Measurements from ENCODE around the gene OSM.
"Not testable (repeated sequence)": the region's sequence is repeated elsewhere in the genome, so short reads cannot be mapped to it uniquely, and the experiment has no call there.

Gene OSM

DNA sequence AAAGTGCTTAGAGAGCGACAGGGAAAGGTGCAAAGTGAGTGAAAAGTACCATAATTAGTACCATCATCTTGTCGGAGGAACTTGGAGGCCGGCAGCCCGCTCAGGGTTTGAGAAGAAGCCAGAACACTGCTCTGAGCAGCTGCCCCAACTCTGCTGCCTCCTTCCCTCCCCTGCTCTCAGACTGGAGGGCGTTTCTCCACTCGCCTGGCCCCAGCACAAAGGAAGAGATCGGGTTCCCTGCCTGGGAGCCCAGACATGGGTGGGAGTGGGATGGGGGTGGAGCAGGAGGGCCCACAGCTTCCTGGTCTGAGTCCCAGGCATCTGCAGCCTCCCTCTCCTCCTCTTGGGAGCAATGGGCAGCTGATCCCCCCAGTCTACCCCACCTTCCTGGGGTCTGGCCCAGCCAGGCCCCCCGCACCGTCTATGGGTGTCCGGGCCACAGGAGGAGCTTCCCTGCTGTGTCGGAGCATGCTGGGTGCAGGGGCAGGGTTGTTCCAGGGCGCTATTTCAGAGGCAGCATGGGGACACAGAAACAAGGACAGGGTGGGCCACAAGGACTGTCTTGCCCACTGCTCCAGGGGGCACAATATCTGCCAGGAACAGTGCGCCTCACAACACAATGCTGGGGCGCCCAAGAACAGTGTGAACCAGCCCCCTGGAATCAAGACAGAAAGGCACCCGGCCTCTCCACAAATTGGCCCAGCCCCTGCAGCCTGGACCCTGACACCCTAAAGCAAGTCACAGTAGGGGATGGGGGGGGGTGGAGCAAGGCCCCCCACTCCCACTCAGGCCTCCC, 24.9 kb downstream of the OSM start:
- no peak for DNase-seq

DNA sequence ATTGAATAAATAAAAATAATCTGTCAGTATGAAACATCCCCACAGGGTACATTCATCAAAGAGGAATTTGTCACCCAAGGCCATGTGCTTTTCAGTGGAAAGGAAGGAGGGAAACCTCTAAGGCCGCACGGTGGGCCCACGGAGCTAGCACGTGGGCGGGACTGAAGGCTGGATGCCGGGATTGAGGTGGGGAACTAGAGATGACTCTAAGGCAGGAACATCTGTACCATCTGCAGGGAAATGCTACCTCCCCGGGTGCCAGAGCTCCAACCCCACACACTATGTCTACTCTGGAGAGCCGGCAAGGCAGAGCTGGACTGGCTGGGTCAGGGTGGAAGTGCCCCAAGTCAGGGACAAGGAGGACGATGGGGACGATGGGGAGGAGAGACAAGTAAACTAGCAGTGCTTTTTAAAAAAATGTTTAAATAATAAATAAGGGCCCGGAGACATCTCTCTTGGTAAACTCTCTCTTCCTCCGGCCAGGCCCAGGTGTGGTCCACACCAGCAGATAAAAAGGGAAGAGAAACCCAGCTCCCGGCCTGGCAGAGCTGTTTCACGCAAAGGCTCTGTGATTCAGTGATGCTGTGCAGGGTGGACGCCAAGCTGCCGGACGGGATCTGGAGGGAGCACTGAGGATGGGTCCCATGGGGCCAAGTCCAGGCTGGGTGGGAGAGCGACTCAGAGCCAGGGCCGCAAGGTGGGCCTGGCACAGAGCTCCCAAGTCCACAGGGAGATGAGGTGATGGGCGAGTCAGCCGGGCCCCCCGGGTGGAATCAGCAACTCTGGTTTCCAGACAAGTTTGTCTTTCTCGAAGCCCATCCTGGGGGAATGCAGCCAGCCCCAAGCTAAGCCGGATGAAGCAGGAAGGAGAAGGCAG, 25.9 kb downstream of the OSM start:
- DNase-seq: no peak

DNA sequence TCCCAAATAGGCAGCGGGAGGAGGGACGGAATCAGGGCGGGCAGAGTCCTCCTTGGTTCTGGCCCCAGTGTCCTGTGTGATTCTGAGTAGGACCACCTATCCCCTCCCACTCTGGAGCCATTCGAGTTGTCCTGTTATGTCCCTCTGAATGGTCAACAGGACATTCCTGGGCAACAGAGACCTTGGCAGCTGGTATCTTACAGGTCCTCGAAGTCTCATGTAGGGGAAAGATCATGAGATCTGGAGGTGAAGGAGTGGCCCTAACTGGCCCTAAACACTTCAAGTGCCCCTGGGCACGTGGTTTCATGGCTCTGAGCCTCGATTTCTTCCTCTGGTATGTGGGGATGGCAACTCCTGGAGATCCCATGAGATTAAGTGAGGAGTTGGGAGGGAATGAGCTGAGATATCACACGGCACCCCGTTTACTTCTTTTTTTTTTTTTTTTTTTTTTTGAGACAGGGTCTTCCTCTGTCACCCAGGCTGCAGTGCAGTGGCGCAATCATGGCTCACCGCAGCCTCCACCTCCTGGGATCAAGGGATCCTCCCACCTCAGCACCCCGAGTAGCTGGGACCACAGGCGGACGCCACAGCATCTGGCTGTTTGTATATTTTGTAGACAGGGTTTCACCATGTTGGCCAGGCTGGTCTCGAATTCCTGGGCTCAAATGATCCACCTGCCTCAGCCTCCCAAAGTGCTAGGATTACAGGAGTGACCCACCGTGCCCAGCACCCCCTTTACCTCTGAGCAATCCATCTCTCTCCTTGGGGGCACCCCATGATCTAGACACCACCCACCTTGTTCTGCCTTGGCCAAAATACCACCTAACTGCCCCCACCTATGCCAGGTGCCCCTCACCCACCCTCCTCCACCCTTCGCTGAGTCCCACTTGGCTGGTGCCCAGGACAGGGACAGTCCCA, 26.9 kb downstream of the OSM start:
- DNase-seq: no peak

DNA sequence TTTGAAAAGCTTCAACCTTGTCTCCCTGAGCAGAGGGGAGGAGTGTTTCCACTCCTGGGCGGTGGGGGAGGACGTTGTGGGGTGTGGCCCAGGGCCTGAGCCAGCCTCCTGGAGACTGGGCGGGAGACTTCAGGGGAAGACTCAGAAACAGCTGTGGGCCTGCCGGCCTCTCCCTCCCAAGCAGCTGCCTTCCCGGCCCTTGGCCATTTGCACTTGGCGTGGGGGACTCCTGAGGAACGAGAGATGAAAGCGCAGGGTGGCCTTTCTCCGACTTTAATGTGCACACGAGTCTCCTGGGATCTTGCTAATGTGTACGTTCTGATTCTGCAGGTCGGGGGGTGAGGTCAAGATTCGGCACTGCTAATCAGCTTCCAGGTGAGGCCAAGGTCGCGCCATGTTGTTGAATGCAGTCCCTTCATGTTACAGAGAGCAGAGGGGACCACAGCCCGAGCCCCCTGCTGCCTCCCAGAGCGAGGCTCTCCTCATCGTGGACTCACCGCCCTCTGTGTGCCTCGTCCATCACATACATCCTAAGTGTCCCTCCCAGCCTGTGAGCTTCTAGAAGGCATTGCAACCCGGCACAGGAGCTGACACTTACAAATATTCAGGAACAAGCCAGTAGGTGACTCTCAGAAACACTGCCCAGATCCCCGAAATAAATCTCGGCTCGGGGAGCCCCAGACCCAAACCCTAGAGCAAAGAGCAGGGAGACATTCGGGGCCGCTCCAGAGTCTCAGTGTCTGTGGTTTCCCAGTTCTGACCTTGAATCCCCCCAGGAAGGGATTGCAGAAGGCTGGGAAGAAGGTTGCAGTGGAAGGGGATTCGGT, 27.8 kb downstream of the OSM start:
- no peak for DNase-seq

DNA sequence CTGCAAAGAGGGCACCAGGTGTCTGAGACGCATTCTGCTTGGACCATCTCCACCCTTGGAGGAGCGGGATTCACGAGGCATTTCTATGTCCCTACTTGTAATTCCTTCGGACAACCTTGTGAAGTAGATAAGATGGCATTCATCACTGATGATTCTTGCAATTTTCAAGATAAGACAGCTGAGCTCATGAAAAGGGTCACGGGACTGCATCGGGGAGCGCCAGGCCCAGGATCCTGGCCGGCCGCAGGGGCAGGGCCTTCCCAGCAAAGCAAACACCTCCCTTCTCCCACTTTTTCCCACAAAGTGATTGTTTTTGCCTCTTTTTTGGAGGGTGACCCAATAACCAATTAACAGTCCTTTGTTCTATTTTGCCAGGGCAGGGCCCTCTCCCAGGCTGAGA, 28.5 kb downstream of the OSM start:
- DNase-seq: no peak

DNA sequence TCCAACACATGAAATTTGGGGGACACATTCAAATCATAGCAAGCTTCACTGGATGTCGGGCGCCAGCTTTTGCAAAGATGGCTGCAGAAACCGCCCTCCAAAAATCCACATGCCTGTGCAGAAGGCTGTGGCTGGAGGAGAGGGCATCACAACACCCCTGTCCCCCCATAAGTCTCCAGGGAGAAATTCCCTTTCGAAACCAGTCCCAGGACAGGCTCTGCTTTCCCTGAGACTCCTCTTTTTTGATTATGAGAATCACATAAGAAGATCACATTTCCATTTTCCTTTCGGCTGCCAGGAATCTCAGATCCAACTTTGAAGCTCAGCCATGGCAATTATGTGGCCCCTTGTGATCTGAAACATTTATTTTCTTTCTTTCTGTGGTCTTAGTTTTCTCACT, 29.8 kb downstream of the OSM start:
- no peak for DNase-seq

DNA sequence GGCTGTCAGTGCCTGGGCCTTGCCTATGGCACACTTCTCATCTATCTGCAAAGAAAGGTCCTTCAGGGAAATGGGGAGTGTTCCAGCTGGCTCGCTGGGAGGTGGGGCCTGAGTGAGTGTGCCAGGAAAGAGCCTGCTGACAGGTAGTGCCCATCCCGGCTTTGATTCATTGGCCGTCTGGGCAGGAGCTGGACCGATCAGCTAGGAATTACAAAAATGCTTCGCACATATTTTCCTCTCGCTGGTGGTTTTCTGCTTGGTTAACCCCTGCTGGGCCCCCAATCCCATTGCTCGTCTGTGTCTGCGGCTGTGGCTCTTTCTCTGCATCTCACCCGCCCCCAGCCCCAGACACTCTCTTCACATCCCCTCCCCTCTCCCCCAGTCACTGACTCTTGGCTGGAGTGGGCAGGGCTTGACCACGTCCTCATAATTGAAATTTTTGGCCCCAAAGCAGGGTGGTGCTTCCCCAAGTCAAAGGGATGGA, 30.9 kb downstream of the OSM start:
- DNase-seq: no peak

DNA sequence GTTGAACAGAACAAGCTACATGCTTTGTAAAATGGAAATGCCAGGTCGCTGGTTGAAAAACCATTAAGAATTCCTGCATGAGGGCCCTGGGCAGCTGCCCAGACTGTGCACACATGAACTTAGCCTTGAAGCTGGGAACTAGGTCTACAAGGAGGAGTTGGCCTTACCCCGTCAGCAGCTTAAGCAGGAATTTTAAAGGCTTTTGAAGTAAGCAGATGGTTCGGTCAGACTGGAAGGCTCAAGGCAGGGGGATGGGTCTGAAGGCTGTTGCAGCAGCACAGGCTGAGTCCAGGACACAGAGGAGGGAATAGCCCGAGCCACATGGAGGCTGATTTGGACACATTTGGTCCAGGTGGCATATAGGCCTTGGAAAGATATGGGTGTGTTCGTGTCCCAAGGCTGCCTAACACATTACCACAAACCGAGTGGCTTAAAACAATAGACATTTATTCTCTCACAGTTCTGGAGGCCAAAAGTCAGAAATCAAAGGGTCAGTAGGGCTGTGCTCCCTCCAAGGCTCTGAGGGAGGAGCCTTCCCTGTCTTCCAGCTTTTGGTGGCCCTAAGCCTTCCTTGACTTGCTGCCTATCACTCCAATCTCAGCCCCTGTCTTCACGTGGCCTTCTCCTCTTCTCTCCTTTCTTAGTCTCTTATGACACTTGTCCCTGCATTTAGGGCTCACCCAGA, 31.7 kb downstream of the OSM start:
- DNase-seq: no peak

DNA sequence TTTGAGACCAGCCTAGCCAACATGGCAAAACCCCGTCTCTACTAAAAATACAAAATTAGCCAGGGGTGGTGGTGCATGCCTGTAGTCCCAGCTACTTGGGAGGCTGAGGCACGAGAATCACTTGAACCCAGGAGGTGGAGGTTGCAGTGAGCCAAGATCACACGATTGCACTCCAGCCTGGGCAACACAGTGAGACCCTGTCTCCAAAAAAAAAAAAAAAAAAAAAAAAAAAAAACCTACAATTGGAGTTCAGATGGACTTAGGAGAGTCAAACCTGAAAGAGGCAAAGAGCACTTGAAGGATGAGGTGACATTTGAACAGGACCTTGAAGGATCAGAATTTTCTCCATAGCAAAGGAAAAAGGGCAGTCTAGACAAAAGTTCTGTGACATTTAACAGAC, 32.3 kb downstream of the OSM start:
- not testable (repeated sequence) for DNase-seq

DNA sequence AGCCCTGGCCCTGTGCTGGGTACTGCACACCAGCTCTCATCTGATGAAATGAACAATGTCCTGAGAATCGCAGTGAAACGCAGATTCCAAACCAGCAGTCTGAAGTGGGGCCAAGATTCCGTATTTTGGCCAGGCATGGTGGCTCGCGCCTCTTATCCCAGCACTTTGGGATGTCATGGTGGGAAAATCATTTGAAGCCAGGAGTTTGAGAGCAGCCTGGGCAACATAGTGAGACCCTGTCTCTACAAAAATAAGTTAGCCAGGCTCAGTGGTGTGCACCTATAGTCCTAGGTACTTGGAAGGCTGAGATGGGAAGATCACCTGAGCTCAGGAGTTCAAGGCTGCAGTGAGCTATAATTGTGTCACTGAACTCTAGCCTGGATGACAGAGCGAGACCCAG, 33.1 kb downstream of the OSM start:
- no peak for DNase-seq

DNA sequence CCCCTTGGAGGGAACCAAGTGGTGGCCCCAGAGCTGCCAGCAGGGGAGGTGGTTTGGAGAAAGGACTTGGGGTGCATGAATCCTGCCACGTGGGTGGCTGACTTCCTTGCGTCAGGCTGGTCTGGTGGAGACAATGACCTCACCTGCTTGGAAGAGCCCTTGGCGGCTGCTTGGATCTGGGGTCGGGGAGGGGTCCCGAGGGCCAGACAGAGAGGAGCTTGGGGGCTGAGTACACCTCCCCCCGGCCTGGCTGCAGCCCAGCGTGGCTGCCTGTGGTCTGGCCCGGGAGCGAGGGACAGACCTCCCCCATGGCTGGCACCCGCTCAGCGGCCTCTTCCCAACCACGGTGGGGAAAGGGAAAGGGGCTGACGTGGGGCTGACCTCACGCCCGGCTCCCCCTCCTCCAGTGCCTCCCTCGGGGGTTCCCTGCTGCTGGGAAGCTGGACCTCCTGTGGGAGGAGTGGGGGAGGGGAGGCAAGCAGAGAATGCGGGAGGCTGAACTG, 33.9 kb downstream of the OSM start:
- DNase-seq: no peak

DNA sequence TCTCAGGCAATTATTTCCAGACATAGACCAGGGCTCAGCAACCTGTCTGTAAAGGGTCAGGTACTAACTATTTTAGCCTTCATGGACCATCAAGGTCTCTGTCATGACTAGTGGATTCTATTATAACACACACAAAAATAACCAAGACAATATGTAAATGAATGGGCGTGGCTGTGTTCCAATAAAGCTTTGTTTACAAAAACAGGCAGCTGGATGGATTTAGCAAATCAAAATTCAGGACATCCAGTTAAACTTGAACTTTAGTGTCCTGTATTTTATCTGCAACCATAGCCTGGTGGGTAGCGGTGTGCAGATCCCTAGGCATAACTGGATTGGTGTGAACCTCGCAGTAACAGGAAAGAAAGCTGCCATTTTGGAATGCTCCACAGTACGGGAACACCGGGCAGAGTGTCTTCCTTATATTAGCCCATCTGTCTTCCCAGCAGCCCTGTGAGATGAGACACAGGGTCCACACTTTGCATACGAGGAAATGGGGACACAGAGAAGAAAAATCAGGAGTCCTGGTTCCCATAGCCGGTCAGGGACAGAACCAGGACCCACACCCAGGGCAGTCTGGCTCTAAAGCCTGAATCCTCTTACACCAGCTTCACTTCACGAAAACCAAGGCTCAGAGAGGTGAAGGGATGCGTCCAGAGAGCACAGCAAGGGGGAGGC, 35.7 kb downstream of the OSM start:
- no peak for DNase-seq

DNA sequence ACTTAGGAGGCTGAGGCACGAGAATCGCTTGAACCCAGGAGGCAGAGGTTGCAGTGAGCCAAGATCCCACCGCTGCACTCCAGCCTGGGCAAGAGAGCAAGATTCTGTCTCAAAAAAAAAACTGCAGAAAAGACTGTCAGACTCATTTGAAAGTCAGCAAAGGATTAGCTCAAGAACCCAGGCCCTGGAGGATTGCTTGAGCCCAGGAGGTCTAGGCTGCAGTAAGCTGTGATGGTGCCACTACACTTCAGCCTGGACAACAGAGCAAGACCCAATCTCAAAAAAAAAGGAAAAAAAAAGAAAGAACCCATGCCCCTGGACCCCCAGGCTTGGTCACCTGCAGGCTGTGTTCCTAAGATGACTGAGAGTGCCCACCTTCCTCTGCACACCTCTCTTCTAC, 36.3 kb downstream of the OSM start:
- DNase-seq: no peak

DNA sequence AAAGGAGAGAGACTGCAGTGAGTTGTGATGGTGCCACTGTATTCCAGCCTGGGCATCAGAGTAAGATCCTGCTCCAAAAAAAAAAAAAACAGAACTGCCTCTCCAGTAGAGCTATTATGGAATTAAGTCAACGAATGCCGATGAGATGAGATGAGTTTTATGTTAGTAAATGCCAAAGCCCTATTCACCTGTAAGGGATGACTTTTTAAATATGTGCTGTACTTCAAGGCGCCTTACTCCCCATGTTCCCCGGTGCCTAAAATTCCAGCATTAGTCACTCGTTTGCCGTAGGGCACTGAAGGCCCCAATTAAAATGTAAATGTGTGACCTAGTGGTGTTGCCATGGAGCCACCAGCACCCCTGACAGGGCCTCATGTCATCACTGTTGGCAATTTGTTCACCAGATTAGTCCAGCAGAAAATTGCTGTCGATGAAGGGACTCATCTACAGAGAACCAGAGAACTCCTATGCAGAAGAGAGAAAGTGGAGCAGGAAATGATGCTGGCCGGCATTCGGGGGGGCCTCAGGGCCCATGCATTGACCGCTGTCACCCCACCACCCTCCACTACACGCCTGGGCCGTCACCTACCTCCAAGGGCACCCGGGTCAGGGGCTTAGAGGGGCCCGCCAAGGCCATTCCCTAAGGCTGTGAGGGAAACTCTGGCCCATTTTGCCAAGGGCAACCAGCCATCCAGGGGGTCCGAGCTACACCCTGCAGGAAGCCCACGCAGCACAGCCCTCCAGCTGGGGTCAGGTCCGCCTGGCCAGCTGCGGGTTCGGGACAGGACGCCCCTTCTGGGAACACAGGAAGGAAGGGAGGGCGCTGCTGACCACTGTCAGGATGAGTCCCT, 37.9 kb downstream of the OSM start:
- DNase-seq: no peak

DNA sequence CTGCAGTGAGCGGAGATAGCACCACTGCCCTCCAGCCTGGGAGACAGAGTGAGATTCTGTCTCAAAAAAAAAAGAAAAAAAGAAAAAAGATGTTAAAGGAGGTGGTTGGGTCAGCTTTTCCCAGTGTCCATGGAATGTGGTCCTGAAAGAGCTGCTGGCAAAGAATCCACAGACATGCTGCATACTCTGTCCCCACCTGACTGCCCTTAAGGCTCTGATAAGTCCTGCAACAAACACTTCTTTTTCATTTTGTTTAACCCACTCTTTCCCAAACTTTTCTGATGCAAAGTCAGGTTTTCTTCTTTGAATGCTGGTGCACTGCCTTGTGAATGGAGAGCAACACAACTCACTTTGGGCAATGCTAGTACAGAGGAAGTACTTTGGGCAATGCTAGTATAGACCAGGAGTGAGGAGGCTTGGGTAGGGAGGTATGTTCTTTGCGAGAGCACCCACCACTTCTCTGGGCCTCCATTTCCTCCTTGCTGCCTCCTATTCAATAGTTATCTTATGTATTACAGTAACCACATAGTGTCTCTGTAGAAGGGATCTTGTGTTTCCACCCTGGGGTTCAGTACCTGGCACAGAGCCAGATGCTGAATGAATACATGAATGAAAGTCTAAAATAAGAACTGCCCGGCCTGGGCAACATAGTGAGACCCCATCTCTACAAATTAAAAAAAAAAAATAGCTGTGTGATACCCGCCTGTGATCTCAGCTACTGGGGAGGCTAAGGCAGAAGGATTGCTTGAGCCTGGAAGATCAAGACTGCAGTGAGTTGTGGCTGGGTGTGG, 39.0 kb downstream of the OSM start:
- DNase-seq: no peak

DNA sequence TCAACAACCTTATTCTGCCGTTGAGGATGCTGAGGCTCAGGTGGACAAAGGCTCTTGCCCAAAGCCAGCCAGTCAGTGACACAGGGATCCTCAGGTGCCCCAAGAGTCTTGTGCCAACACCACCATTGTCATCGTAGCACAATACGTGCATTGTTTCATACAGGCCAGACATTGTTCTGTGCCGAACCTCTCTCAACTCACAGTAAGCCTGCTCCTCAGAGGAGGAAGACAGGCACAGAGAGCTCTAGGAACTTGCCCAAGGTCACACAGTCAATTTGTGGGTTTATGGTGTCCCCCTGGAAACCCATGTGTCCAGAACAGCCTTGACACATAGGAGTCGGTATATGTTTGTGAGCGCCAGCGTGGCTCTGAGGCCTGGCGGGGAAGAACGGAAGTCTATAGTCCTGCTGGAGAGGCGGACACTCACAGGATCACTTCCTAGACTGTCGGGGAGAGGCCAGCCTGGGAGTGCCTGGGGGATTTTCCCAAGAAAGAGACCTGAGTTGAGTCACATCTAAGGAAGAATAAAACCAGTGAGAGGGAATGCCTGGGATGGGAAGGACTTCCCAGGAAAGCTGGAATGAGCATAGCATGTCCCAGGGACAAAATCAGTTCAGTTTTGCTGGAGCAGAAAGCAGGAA, 40.3 kb downstream of the OSM start:
- no peak for DNase-seq

DNA sequence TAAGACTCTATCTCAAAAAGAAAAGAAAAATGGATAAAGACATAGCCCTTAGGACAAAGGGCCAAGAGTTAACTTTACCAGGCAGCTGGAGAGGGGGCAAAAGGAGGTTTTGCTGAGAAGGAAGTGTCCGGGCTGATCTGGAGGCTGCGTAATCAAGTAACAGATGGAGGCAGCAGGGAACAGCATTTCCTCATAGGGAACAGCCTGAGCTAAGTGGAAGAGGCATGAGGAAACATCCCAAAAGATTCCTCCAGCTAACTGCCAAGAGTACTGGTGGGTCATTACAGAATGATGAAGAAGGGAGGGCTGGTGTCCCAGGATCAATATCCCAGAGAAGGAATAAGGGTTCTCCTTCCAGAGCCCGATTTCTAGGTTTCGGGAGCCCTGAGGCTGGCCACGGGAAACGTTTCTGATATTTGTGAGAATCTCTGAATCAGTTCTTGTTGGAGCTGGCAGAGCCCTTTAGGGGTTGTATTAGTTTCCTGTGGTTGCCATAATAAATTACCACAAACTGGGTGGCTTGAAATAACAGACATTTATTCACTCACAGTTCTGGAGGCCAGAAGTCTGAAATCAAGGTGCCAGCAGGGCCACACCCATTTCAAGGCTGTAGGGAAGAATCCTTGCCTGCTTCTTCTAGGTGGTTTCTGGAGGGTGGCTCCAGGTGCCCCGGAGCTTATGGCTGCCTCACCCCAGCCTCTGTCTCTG, 41.3 kb downstream of the OSM start:
- no peak for DNase-seq
